OCI-LY7 (cell line): ENCODE measurements around the gene KNG1. TPM values are rescaled to one million over a fixed set of nuclear protein-coding genes. Genes with fewer than 3 reads are reported as not detected.

ENCODE experiments used
- BruUV-seq: library from RNA; stranded (reverse); fragments of 400-500 nt; replicated peaks from 2 replicates; lab custom pipeline; 2021; lab: Mats Ljungman, UMichigan
- CTCF ChIA-PET: fragments of 300-600 bp; sonication (Branson Sonifier 250); formaldehyde crosslinking; loops from one replicate; lab custom pipeline; 2022; ENCODE audit warnings: antibody characterized with exemption; ENCODE audit not compliant: unreplicated experiment; lab: Charles Lee
- POLR2A ChIA-PET: fragments of 300-600 bp; sonication (Branson Sonifier 250); formaldehyde crosslinking; loops from one replicate; lab custom pipeline; 2022; ENCODE audit warnings: antibody characterized with exemption; lab: Charles Lee
- DNase-seq: peaks from one replicate; pipeline ENCODE4 v3.0.0-alpha.2; 2015; ENCODE audit warnings: low spot score
- H2AFZ ChIP-seq: fragments of 200-600 bp; sonication (generic), shearing (Covaris generic); 2 replicates; pipeline ENCODE4 v1.6.1; 2014; ENCODE audit warnings: mild to moderate bottlenecking, antibody characterized with exemption, low read length, moderate library complexity
- H3K27ac ChIP-seq: fragments of 200-600 bp; sonication (generic); 2 replicates; pipeline ENCODE4 v1.5.1; 2014; ENCODE audit warnings: mixed run types, low read depth, mild to moderate bottlenecking, moderate library complexity, low read length, inconsistent platforms; ENCODE audit not compliant: poor library complexity, severe bottlenecking
- H3K36me3 ChIP-seq: fragments of 200-600 bp; sonication (generic); 2 replicates; pipeline ENCODE4 v1.6.1; 2014; ENCODE audit warnings: mild to moderate bottlenecking, antibody characterized with exemption, low read length, moderate library complexity, mixed read lengths; ENCODE audit not compliant: insufficient read depth
- H3K4me1 ChIP-seq: fragments of 200-600 bp; sonication (generic); 2 replicates; pipeline ENCODE4 v1.5.1; 2014; ENCODE audit warnings: mild to moderate bottlenecking, low read length; ENCODE audit not compliant: insufficient read depth, poor library complexity, severe bottlenecking
- H3K4me2 ChIP-seq: fragments of 200-600 bp; sonication (generic); 2 replicates; pipeline ENCODE4 v1.6.1; 2014; ENCODE audit warnings: mild to moderate bottlenecking, low read length
- H3K4me3 ChIP-seq: fragments of 200-600 bp; sonication (generic); 2 replicates; pipeline ENCODE4 v1.5.1; 2014; ENCODE audit warnings: mild to moderate bottlenecking, low read depth, low read length; ENCODE audit not compliant: poor library complexity, severe bottlenecking
- H3K79me2 ChIP-seq: fragments of 200-600 bp; sonication (generic); 2 replicates; pipeline ENCODE4 v1.6.1; 2016; ENCODE audit warnings: low read depth, mild to moderate bottlenecking, low read length, moderate library complexity, mixed read lengths; ENCODE audit not compliant: insufficient read depth
- H3K9me2 ChIP-seq: fragments of 200-600 bp; sonication (generic); 2 replicates; pipeline ENCODE4 v1.6.1; 2016; ENCODE audit warnings: mild to moderate bottlenecking, low read length, mixed read lengths; ENCODE audit not compliant: insufficient read depth
- H3K9me3 ChIP-seq: fragments of 200-600 bp; sonication (generic); 2 replicates; pipeline ENCODE4 v1.6.1; 2014; ENCODE audit warnings: mild to moderate bottlenecking, mixed run types, low read length, mixed read lengths
- H4K20me1 ChIP-seq: fragments of 200-600 bp; sonication (generic); 2 replicates; pipeline ENCODE4 v1.6.1; 2014; ENCODE audit warnings: mild to moderate bottlenecking, antibody characterized with exemption, low read length, moderate library complexity, mixed read lengths; ENCODE audit not compliant: insufficient read depth
- EZH2phosphoT487 ChIP-seq: fragments of 200-600 bp; sonication (generic); IDR thresholded peaks from 2 replicates; pipeline ENCODE4 v1.6.1; 2018; ENCODE audit warnings: low read depth, borderline replicate concordance, mild to moderate bottlenecking, mixed run types, antibody characterized with exemption, low read length, moderate library complexity, mixed read lengths
- intact Hi-C: fragments of 100-400 bp; cut with micrococcal nuclease; formaldehyde crosslinking; loops from one replicate; pipeline ENCODE4 v1.10.0; 2022; ENCODE audit not compliant: unreplicated experiment
- total RNA-seq, 2 experiments: library from RNA; depleted of rRNA in 1 of 2; stranded (reverse); fragments of >200 nt in 1 of 2; shearing (Covaris generic) in 1 of 2; gene quantifications; 2 replicates each; pipeline ENCODE4 v1.2.3, GENCODE V29; 2014 to 2022
- TF ChIP-seq, protein P1 (sequence below): fragments of 200-600 bp; sonication (generic); conservative IDR thresholded peaks from 2 replicates; pipeline ENCODE4 v1.5.1; 2014; ENCODE audit warnings: mild to moderate bottlenecking, antibody characterized with exemption, low read length, moderate library complexity, mixed read lengths

KNG1 gene
- total RNA-seq, 2 experiments from 2014 or later = not detected

DNA sequence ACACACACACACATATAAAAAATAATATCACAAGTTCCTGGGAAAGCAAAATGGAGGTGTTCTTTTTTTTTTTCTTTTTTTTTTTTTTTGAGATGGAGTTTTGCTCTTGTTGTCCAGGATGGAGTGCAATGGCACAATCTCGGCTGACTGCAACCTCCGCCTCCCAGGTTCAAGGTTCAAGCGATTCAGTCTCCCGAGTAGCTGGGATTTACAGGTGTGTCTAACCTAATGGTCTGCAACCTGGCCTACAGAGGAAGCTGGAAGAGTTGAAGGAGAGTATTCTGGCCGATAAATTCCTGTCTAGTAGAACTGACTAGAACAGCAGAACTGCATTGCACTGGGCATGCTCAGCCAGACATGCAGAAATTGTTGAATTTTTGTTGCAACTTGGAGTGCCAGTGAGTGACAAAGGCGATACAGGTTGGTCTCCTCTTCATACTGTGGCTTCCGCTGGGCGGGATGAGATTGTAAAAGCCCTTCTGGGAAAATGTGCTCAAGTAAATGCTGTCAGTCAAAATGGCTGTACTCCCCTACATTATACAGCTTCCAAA, 43.8 kb downstream of the KNG1 start:
- no peak for TF ChIP-seq EZH2phosphoT487
- TF ChIP-seq, protein P1, sequence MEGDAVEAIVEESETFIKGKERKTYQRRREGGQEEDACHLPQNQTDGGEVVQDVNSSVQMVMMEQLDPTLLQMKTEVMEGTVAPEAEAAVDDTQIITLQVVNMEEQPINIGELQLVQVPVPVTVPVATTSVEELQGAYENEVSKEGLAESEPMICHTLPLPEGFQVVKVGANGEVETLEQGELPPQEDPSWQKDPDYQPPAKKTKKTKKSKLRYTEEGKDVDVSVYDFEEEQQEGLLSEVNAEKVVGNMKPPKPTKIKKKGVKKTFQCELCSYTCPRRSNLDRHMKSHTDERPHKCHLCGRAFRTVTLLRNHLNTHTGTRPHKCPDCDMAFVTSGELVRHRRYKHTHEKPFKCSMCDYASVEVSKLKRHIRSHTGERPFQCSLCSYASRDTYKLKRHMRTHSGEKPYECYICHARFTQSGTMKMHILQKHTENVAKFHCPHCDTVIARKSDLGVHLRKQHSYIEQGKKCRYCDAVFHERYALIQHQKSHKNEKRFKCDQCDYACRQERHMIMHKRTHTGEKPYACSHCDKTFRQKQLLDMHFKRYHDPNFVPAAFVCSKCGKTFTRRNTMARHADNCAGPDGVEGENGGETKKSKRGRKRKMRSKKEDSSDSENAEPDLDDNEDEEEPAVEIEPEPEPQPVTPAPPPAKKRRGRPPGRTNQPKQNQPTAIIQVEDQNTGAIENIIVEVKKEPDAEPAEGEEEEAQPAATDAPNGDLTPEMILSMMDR = no peak
- Histone ChIP-seq H3K4me2 (no peak overlapping the region), H2AFZ (no peak overlapping the region), H3K4me1 (no peaks in the 10 kb centered on the region), H4K20me1 (no peaks in the 10 kb centered on the region), H3K9me3 (no peaks in the 10 kb centered on the region), H3K27ac (no peak overlapping the region), H3K4me3 (no peak overlapping the region), H3K36me3 (no peaks in the 10 kb centered on the region), H3K79me2 (no peaks in the 10 kb centered on the region), H3K9me2 (no peaks in the 10 kb centered on the region)
- BruUV-seq = no TSS peak
- intact Hi-C loops = no loop called here
- ChIA-PET POLR2A (no interaction called here), CTCF (no interaction called here)
- no peak for DNase-seq

GRCh38 chr3:186772281-186772694, 55.1 kb downstream of the KNG1 start:
- Histone ChIP-seq H3K27ac (peak overlapping the region; percentile 52), H3K9me2 (no peaks in the 10 kb centered on the region), H2AFZ (peak overlapping the region; percentile 100), H3K4me3 (peak overlapping the region; percentile 65), H3K79me2 (no peaks in the 10 kb centered on the region), H3K4me1 (peaks cover 30% of the 10 kb centered on the region), H3K9me3 (no peaks in the 10 kb centered on the region), H3K4me2 (peak overlapping the region; percentile 90), H4K20me1 (no peaks in the 10 kb centered on the region), H3K36me3 (no peaks in the 10 kb centered on the region)
- ChIA-PET POLR2A (interaction anchor here (0.5 to 3.4 kb wide), 21 partner anchors 9 to 844 kb away, joined by 3 to 47 read pairs (median 4); partner anchors contain the start of genes DNAJB11, EIF4A2 and KNG1), CTCF (interaction anchor here (0.6 kb wide), 1 partner anchor 201 kb away, joined by 5 read pairs; the partner anchor contains the start of gene DNAJB11)
- intact Hi-C loops = no loop called here
- BruUV-seq = no TSS peak
- TF ChIP-seq, protein P1 = peak; percentile 43; the same call in 1 of the 2 replicates
- TF ChIP-seq EZH2phosphoT487 = no peak
- DNase-seq = no peak

- CTCF ChIA-PET = no interaction called here
- H3K4me3 ChIP-seq = peak overlapping the region; percentile 65
- no peaks in the 10 kb centered on the region for H4K20me1 ChIP-seq
- H3K9me3 ChIP-seq = no peaks in the 10 kb centered on the region
- no peaks in the 10 kb centered on the region for H3K79me2 ChIP-seq
- peaks cover 30% of the 10 kb centered on the region for H3K4me1 ChIP-seq
- no TSS peak for BruUV-seq
- peak; percentile 91 for DNase-seq
- intact Hi-C loops = no loop called here
- no peaks in the 10 kb centered on the region for H3K9me2 ChIP-seq
- TF ChIP-seq, protein P1 = no peak
- TF ChIP-seq EZH2phosphoT487 = no peak
- H3K4me2 ChIP-seq = peak overlapping the region; percentile 90
- H3K36me3 ChIP-seq = no peaks in the 10 kb centered on the region
- POLR2A ChIA-PET = interaction anchor here (0.5 to 3.4 kb wide), 22 partner anchors 9 to 845 kb away, joined by 3 to 47 read pairs (median 4); partner anchors contain the start of genes DNAJB11, EIF4A2 and KNG1
- H3K27ac ChIP-seq = peak overlapping the region; percentile 52
- H2AFZ ChIP-seq = peak overlapping the region; percentile 100
Measured at GRCh38 chr3:186772701-186773417, 55.7 kb downstream of the KNG1 start.
